MV-4-11 (cell line): ENCODE measurements around the gene SPDYC.
"Not testable (repeated sequence)": the region's sequence is repeated elsewhere in the genome, so short reads cannot be mapped to it uniquely, and the experiment has no call there.

ENCODE experiments used
- DNase-seq: peaks from one replicate; lab custom pipeline; 2025; lab: John Stamatoyannopoulos, UW

SPDYC gene

DNA sequence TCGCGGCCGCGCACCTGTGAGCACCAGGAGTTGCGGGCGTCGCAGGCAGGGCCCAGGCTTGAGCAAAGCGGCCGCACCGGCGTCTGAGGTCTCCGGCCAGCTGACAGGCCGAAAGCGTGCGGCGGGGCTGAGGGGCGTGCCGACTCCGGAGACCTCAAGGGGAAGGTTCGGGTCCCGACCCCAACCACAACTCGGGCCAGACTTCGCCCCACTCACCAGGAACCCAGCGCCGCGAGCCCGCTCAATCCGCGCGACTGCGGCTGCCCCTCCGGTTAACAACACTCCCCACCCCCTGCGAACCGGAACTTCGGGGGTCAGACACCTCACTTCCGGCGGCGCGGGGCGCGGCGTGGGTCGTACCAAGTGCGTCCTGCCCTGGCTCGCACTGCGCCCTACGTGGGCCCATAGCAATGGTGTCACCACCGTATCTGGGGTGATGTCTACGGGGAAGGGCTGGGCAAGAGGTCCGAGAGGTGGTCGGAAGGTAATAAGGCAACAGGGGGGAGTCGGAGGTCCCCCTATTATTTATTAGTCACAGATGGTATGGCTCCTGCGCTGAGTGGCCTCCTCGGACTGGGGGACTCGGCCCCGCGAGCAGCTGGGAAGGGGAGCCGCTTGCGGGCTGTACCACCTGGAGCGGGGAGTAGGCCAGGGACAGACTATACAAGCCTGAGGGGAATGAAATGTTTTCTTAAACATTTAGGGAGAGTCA lies 35.6 kb upstream of the SPDYC start, which contains the start of gene SYVN1:
Gene SYVN1, minus strand, starts transcription at position 280 of the 712 bp plus-strand sequence. CDS start 918 bp downstream, outside the sequence.
- DNase-seq: peak; percentile 84

DNA sequence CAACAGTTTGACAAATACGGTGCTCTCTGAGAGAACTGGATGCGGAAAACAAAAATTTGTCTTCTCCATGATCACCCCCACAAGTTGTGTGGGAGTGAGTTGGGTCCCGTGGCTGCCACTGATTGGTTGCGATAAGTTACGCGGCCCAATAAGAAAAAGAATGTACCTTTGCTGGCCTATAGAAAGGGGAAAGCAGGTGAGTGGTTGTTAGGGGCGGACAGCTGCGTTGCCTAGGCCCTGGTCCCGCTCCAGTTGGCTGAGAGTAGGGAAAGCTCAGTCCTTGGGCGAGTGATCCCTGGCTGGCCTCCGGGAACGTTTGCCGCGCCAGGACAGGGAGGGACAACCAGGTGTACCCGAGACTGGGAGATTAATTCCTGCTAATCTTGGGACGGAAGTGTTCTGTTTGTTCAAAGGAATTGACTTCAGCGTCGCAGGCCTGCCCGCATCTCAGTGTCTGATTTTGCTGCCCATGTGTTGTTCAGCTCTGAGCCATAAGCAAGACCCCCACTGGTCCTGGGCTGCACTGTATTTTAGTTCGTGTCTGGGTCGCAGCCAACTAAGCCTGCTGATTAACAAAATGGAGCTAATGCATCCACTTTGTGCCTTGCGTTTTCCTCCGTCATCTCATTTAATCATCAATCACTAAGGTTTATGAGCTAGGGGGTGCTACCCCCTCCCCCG lies 34.9 kb upstream of the SPDYC start:
- peak; percentile 91 for DNase-seq

DNA sequence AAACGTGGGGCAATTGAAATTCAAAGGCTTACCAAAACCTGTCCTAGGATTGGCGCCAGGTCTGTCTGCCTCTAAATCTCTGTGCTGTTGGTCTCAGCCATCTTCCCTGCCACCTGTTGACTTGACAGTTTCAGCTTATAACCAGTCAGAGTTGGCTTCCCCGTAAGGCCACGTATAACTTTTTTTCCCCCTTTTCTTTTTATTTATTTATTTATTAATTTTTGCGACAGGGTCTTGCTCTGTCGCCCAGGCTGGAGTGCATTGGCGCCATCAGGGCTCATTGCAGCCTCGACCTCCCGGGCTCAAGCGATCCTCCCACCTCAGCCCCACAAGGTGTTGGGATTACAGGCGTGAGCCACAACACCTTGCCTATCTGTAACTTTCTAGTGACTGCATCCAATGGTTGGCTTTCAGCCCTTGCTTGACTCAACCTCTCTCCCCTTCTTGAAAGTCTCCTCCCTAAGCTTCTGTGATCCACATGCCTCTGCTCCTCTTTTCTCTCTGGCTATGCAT lies 34.3 kb upstream of the SPDYC start:
- no peak for DNase-seq

DNA sequence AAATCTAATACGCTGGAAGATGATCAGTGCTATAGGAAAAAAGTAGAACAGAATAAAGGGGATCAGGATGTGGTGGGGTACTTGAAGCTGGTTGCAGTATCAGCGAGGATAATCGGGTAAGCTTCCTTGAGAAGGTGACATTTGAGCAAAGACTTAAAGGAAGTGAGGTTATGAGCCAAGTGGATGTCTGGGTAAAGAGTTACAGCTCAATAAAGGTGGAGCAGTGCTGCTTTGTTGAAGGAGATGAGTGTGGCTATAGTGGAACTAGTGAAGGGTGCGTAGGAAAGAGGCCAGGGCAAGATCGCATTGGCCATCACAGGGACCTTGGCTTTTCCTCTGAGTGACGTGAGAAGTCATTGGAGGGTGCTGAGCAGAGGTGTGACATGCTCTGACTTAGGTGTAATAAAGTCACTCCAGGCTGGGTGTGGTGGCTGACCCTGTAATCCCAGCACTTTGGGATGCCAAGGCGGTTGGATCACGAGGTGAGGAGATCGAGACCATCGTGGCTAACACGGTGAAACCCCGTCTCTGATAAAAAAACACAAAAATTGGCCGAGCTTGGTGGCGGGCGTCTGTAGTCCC lies 33.4 kb upstream of the SPDYC start:
- DNase-seq: no peak

DNA sequence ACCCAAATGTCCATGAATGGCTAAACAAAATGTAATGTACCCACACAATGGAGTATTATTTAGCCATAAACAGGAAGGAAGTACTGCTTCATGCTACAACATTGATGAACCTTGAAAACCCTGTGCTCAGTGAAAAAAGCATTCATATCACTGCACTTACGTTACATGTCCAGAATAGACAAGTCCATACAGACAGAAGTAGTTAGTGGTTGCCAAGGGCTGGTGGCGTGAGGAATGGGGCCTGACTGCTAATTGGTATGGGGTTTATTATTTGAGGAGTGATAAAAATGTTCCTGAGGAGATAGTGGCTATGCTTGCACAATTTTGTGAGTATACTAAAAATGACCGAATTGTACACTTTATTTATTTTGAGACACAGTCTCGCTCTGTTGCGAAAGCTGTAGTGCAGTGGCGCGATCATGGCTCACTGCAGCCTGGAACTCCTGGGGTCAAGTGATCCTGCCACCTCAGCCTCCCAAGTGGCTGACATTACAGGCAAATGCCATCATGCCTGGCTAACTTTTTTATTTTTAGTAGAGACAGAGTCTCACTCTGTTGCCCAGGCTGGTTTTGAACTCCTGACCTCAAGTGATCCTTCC lies 28.0 kb upstream of the SPDYC start:
- DNase-seq: peak; percentile 61

DNA sequence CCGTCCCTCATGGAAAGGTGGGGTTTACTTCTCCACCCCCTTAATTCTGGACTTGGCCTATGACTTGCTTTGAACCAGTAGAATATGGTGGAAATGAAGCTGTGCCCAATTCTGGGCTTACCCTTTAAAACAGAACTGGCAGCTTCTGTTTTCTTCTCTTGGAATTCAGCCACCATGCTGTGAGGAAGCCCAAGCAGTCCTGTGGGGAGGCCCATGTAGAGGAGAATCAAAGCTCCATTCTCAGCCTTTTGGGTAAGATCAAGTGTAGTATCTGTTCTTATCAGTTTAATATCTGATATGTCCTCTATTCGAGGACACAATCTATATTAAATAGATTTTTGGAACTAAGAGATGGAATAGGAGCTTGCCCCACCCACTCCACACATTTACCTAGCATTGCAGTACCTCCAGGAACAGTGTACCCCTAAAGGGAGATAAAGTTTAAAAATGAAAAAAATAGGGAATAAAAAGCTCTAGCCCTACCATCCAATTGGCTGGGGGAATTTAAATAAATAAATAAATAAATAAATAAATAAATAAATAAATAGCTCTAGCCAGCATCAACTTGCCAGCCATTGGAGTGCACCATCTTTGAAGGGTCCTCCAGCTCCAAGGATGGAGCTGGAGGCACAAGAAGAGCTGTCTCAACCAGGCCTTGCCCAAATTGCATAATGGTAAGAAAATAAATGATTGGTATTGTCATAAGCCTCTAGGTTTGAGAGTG lies 22.5 kb upstream of the SPDYC start:
- no peak for DNase-seq

DNA sequence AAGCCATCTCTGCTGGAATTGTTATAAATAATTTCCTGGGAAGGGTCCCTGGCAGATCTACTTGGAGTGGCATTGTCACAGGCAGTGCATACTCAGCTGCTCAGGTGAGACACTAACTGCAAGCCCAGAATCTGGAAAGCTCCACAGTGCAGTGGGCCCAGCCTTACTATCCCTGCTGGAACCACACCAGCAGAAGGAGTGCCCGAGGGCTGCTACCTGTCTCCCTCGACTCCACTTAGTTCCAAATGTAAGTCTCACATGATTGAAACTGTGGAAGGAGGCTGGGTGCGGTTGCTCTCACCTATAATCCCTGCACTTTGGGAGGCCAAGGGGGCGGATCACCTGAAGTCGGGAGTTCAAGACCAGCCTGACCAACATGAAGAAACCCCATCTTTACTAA lies 21.4 kb upstream of the SPDYC start:
- DNase-seq: no peak

DNA sequence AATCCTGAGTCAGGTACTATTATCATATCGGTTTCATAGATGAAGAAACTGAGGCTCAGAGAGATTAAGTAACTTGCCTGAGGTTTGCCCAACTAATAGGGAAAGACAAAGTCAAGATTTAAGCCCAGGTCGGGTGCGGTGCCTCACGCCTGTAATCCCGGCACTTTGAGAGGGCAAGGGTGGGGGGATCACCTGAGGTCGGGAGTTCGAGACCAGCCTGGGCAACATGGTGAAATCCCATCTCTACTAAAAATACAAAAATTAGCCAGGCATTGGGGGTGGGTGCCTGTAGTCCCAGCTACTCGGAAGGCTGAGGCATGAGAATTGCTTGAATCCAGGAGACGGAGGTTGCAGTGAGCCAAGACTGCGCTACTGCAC lies 19.9 kb upstream of the SPDYC start:
- DNase-seq: not testable (repeated sequence)

DNA sequence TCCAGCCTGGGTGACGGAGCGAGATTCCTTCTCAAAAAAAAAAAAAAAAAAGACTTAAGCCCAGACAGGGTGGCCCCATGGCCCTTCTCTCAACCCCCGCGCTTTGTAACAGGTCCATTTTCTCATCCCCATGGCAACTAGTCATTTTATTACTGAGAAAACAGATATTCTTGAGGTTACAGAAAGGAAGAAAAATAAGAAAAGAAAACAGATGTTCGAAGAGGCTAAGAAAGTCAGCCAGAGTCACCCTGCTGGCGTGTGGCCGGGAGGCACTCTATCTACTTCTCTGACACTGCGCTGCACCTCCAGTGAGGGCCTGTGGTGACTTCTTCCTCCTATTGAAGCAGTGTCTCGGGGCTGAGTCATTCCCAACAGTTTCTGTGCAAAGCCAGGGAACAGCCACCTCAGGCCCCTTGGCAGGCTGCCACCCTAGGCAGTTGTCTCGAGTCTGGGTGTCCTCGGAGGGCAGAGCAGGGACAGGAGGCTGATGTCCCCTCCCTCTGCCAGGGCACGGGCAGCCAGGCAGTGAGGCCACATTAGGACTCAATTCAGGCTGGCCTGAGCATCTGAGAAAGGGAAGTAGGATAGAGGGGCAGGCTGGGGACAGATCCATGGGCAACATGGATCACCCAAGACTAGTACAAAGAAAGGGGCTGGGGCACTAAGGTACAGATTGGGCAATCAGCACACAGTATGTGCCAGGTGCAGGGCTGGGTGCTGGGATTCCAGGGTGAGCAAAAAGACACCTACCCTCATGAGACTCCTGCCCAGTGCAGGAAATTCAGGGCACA lies 19.3 kb upstream of the SPDYC start:
- peak; percentile 98 for DNase-seq

DNA sequence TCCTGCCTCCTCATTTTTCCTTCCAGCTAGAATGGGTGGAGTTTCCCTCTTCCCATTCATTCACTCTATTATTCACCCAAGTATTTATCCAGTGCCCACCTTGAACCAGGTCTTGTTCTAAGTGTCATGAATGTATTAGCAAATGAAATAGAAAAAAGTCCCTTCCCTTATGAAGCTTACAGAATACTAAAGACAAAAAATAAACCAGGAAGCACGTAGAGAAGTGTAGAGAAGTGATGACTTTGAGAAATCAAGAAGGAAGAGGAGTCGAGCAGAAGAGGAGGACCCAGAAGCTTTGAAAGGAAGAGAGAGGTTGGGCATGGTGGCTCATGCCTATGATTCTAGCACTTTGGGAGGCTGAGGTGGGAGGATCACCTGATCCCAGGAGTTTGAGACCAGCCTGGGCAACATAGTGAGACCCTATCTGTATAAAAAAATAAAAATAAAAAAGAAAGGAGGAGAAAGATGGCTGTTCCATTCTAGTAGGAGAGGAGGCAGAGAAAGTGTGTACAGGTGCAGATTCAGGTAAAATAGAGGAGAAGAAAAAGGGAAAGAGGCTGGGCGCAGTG lies 18.6 kb upstream of the SPDYC start:
- DNase-seq: peak; percentile 11

DNA sequence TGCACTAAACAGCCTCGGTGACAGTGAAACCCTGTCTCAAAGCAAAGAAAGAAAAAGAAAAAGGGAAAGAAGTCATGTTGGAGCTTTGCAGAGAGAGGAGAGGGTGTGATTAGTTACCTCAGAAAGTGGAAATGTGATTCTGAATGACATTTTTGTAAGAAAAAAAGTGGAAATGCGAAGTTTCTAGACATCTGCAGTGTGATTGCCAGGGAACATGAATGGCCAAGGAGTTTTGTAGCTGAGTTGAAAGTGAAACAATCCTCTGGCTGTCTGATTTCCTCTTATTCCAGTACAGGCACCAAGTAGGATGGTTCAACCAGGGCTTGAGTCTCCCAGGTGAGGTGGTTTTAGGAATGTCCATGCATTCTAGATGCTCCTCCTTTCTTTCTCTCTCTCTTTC lies 17.9 kb upstream of the SPDYC start:
- DNase-seq: peak; percentile 69

DNA sequence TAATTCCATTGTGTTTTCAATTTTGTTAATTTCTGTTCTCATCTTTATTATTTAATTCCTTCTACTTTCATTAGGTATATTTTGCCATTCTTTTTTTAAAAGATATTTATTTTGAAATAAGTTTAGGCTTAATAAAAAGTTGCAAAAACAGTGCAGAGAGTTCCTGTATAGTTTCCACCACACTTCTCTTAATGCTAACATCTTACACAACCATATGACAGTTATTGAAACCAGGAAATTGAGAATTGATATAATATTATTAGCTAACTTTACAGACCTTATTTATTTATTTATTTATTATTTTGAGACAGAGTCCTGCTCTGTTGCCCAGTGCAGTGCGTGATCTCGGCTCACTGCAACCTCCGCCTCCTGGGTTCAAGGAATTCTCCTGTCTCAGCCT lies 13.8 kb upstream of the SPDYC start:
- no peak for DNase-seq

DNA sequence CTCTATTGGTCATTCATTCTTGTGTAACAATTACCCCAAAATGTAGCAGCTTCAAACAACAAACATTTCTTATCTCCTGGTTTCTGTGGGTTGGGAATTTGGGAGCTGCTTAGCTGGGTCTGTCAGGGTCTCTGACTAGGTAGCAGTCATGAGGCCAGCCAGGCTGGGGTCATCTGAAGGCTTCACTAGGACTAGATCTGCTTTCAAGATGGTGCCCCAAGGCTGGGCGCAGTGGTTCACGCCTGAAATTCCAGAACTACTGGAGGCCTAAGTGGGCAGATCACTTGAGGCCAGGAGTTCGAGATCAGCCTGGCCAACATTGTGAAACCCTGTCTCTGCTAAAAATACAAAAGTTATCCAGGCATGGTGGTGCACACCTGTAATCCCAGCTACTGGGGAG lies 13.1 kb upstream of the SPDYC start:
- no peak for DNase-seq

DNA sequence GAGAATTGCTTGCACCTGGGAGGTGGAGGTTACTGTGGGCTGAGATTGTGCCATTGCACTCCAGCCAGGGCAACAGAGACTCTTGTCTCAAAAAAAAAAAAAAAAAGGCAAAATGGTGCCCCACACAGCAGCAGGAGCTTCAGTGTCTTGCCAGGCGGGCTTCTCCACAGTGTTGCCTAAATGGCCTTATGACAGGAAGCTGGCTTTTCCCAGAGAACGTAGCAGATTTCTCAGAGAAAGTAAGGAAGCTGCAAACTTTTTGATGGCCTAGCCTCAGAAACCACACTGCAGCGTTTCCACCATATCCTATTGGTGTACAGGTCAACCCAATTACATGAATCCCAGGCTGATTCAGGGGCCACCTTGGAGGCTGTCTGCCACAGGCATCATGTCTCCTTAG lies 12.7 kb upstream of the SPDYC start:
- DNase-seq: no peak

DNA sequence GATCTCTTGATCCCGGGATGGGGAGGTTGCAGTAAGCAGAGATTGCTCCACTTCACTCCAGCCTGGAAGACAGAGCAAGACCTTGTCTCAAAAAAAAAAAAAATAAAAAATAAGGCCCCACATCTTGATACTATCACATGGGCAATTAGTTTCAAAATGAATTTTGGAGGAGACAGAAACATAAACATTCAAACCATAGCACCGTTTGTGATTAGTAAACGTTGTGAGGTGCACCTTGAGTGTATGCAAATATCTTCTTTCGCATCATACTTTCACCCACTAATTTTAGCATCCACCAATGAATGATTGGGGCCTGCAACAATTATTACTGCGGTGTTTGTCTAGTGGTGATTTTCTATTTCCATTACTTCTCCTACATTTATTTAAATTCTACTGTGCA lies 11.0 kb upstream of the SPDYC start:
- no peak for DNase-seq

DNA sequence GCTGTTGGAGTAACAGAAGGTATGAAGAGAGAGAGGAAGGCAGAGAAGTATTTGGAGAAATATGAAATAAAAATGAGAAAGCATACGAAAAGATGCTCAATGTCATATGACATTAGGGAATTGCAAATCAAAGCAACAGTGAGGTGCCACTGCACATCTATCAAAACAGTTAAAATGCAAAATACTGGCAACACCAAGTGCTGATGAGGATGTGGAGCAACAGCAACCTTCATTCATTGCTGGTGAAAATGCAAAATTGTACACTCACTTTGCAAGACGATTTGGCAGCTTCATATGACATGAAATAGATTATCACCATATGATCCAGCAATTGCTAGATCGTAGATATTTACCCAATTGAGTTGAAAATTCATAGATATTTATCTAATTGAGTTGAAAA lies 9.4 kb upstream of the SPDYC start:
- no peak for DNase-seq

DNA sequence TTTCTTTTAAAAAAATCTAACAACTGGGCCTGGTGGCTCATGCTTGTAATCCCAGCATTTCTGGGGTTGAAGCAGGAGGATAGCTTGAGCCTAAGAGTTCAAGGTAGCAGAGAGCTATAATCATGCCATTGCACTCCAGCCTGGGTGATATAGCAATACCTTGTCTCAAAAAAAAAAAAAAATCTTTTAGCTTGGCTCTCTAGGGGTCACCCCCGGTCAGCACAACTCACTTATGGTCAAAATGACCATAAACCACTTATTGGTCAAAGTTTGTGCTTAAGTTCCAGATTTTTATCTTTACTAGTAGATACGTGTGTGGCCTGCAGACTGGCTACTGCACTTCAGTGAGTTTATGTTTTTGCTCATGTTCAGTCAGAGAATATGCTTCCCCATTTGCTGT lies 6.3 kb upstream of the SPDYC start:
- no peak for DNase-seq

DNA sequence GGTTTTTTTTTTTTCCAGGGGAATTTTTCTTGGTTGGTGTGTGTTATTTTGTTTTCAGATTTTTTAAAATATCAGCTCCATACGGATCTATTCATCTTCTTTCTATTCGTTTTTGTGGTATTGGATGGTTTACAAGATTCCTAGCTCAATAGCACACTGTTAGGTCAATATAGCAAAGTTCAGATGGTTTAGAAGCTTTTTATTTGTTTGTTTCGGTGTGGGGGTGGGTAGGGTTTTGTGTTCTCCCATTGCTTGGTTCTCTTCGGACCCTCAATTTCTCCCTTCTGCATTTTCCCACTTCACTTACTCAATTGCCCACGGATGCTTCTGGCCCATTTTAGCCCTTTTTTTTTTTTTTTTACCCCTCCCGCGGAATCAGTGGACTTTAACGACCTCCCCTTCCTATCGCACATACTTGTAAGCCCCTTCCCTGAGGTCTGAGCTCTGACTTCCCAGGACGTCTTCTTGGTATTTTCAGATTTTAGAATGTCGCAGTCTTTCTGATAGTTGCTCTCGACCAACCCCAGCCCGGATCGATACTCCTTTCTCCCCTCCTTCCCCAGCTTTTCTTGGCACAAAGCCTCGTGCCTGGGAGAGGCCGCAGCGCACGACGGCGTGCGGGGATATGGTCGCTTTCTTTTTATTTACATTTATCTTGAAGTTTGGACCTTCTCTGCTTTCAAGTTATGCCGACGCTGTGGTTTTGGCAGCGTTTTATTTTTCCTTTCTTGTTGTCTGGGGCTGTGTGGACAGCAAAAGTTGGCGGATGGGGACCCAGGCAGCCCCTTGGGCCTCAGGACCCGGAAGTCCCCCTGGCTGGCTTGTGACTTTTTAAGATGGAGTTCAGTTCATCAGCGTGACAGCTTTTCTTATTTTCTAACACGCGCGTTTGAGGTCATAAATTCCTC lies 4.4 kb upstream of the SPDYC start:
- DNase-seq: no peak

DNA sequence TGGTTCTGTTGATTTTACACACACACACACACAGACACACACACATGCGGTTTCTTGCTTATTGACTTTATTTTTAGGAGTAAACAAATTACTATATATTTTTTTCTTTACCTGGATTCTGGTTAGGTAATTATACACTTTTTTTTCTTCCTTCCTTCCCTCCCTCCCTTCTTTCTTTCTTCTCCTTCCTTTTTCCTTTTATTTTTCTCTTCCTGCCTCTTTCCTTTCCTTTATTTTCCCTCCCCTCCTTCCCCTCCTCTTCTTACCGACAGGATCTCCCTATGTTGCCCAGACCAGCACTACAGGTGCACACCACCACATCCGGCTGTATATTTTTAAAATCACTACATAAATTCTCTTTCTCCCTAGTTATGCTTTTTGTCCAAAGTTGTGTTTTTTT lies 3.1 kb upstream of the SPDYC start:
- DNase-seq: no peak

DNA sequence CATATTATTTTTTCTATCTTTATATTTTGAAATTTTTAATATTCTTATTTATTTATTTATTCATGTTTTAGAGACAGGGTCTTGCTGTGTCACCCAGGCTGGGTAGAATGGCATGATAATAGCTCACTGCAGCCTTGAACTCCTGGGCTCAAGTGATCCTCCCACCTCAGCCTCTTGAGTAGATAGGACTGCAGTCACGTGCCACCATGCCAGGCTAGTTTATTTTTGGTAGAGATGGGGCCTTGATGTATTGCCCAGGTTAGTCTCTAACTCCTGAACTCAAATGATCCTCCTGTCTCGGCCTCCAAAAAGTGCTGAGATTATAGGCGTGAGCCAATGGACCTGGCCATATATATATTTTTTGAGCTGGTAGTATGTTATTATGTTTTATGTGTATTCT lies 2.4 kb upstream of the SPDYC start:
- no peak for DNase-seq
